Stimulated activated effector memory CD8-positive, alpha-beta T cell treated with anti-CD3 and anti-CD28 coated beads, Interleukin-12 subunit alpha, Interleukin-12 subunit beta, amount 100 ng/mL, for 72 hours (primary cell): ENCODE data around the gene SENP3.

Experiments
- ATAC-seq: fragments of 150-1000 bp; cut with Tn5 transposase; 2 replicates; pipeline ENCODE4 v1.10.0; 2021
- DNase-seq, 2 donors: peaks; one replicate each; pipeline ENCODE4 v3.0.0; 2021 to 2022; ENCODE audit warnings: low spot score in 2 of 2
- H3K27ac Mint-ChIP-seq: one replicate; pipeline ENCODE4 v1.8.0; 2022; ENCODE audit warnings: mild to moderate bottlenecking, mixed read lengths
- H3K36me3 Mint-ChIP-seq: one replicate; pipeline ENCODE4 v1.8.0; 2022; ENCODE audit warnings: mild to moderate bottlenecking, mixed read lengths
- H3K4me1 Mint-ChIP-seq: one replicate; pipeline ENCODE4 v1.8.0; 2022; ENCODE audit warnings: mixed read lengths
- H3K4me3 Mint-ChIP-seq: one replicate; pipeline ENCODE4 v1.8.0; 2022; ENCODE audit warnings: mild to moderate bottlenecking, mixed read lengths
- H3K9me3 Mint-ChIP-seq: one replicate; pipeline ENCODE4 v1.8.0; 2022; ENCODE audit warnings: mixed read lengths

The SENP3 gene

DNA sequence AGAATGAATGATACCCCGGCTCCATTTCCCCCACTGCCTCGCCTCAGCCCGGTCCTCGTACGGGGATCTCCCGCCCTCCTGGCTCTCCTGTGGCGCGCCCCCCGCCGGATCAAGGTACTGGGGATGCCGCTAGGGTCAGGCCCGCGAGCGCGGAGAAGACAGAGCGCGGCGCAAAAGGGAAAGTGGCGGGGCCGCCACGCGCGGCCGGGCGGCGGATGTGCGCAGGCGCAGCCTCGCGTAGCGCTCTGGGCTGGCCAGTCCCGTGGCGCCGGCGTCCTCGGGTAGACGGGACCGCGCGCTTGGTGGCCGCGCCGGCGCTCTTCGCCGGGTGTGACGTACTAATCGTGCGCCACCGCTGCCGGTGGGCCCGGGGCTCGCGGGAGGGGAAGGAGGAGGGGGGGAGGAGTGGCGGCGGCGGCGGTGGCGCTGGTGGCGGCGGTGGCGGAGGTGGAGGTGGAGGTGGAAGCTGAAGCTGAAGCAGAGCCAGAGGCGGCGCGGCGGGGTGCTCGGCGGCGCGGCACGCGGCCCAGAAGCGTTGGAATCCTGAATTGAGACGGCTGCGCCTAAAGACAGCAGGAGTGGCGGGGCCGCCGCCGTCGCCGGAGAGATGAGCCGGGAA lies at the start of gene SENP3:
TSS of gene SENP3 (plus strand) at position 331 of the 619 bp plus-strand sequence. CDS start 1,158 bp downstream, outside the sequence.
- Mint-ChIP-seq H3K36me3 (peaks cover 73% of the 10 kb centered on the region), H3K27ac (peak within 1 kb of the TSS; percentile 94), H3K9me3 (no peaks in the 10 kb centered on the region), H3K4me3 (peak within 1 kb of the TSS; percentile 90), H3K4me1 (peaks cover 46% of the 10 kb centered on the region)
- DNase-seq (peak; percentile 92 to 95), ATAC-seq (peak; percentile 91)

GRCh38 chr17:7512105-7512504 lies 49.6 kb upstream of the SENP3 start:
- no peak overlapping the region for H3K4me3 Mint-ChIP-seq
- H3K36me3 Mint-ChIP-seq: peaks cover 91% of the 10 kb centered on the region
- H3K27ac Mint-ChIP-seq: no peak overlapping the region
- H3K4me1 Mint-ChIP-seq: peaks cover 15% of the 10 kb centered on the region
- no peaks in the 10 kb centered on the region for H3K9me3 Mint-ChIP-seq
- ATAC-seq (no peak), DNase-seq (no peak)

DNA sequence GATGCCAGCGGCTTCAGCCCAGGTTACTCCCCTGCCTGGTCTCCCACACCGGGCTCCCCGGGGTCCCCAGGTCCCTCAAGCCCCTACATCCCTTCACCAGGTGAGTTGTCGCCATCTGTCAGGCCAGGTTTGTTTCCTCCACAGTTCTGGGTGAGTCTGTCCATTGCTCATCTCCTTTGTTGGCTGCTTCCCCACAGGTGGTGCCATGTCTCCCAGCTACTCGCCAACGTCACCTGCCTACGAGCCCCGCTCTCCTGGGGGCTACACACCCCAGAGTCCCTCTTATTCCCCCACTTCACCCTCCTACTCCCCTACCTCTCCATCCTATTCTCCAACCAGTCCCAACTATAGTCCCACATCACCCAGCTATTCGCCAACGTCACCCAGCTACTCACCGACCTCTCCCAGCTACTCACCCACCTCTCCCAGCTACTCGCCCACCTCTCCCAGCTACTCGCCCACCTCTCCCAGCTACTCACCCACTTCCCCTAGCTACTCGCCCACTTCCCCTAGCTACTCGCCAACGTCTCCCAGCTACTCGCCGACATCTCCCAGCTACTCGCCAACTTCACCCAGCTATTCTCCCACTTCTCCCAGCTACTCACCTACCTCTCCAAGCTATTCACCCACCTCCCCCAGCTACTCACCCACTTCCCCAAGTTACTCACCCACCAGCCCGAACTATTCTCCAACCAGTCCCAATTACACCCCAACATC lies 48.7 kb upstream of the SENP3 start:
- no peak overlapping the region for H3K4me3 Mint-ChIP-seq
- peaks cover 15% of the 10 kb centered on the region for H3K4me1 Mint-ChIP-seq
- ATAC-seq (no peak), DNase-seq (no peak)
- peak overlapping the region; percentile 59 for H3K27ac Mint-ChIP-seq
- H3K9me3 Mint-ChIP-seq: no peaks in the 10 kb centered on the region
- peaks cover 82% of the 10 kb centered on the region for H3K36me3 Mint-ChIP-seq

DNA sequence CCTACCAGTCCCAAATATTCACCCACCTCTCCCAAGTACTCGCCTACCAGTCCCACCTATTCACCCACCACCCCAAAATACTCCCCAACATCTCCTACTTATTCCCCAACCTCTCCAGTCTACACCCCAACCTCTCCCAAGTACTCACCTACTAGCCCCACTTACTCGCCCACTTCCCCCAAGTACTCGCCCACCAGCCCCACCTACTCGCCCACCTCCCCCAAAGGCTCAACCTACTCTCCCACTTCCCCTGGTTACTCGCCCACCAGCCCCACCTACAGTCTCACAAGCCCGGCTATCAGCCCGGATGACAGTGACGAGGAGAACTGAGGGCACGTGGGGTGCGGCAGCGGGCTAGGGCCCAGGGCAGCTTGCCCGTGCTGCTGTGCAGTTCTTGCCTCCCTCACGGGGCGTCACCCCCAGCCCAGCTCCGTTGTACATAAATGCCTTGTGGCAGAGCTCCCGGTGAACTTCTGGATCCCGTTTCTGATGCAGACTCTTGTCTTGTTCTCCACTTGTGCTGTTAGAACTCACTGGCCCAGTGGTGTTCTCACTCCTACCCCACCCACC lies 47.8 kb upstream of the SENP3 start:
- Mint-ChIP-seq H3K36me3 (peaks cover 72% of the 10 kb centered on the region), H3K9me3 (no peaks in the 10 kb centered on the region), H3K4me3 (no peak overlapping the region), H3K4me1 (peaks cover 15% of the 10 kb centered on the region), H3K27ac (peak overlapping the region; percentile 59)
- DNase-seq (no peak), ATAC-seq (no peak)

- Mint-ChIP-seq H3K4me1 (peaks cover 15% of the 10 kb centered on the region), H3K27ac (no peak overlapping the region), H3K9me3 (no peaks in the 10 kb centered on the region), H3K36me3 (peaks cover 51% of the 10 kb centered on the region), H3K4me3 (no peak overlapping the region)
- no peak for ATAC-seq
- DNase-seq: no peak
Measured at GRCh38 chr17:7515911-7516610, 45.7 kb upstream of the SENP3 start.

DNA sequence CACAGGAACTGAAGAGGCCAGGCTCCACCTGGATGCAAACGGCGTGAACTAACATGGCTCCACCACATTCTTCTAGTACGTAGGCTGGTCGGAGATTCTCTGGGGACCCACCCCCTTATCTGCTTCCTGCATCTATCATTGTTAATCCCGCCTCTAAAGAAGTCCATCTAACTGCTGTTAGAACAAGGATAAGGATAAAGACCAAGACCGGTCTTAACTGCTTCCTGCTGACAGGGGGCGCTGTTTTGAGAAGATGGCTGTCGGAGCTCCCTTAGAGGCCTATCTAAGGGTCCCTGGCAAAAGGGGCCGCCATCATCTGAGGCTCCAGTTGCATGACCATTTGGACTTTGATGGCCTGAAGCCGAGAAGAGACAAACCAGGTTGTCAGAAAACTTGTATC lies 38.7 kb upstream of the SENP3 start:
- peak; percentile 26 to 67 for DNase-seq
- Mint-ChIP-seq H3K36me3 (no peaks in the 10 kb centered on the region), H3K4me1 (peaks cover 6% of the 10 kb centered on the region), H3K9me3 (no peaks in the 10 kb centered on the region), H3K4me3 (no peak overlapping the region), H3K27ac (no peak overlapping the region)
- peak; percentile 75 for ATAC-seq

DNA sequence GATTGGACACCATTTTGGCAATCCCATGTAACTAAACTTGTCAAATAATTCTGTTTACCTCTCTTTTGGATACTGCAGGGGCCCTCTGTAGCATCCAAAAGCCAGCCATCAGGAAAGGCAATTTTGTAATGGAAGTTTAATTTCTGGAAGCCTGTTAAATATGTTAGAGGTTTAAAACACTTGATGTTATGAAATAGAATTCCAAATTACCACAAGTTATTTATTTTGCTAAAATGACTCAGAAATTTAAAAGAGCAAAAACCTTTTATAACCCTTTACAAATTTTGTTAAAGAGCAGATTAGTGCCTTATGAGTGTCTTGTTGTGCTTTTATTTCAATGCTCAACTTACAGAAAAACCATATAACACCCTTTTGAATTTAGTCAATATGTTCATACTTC lies 32.9 kb upstream of the SENP3 start:
- DNase-seq (no peak), ATAC-seq (no peak)
- H3K9me3 Mint-ChIP-seq: no peaks in the 10 kb centered on the region
- no peak overlapping the region for H3K27ac Mint-ChIP-seq
- H3K4me3 Mint-ChIP-seq: no peak overlapping the region
- H3K4me1 Mint-ChIP-seq: no peaks in the 10 kb centered on the region
- no peaks in the 10 kb centered on the region for H3K36me3 Mint-ChIP-seq

DNA sequence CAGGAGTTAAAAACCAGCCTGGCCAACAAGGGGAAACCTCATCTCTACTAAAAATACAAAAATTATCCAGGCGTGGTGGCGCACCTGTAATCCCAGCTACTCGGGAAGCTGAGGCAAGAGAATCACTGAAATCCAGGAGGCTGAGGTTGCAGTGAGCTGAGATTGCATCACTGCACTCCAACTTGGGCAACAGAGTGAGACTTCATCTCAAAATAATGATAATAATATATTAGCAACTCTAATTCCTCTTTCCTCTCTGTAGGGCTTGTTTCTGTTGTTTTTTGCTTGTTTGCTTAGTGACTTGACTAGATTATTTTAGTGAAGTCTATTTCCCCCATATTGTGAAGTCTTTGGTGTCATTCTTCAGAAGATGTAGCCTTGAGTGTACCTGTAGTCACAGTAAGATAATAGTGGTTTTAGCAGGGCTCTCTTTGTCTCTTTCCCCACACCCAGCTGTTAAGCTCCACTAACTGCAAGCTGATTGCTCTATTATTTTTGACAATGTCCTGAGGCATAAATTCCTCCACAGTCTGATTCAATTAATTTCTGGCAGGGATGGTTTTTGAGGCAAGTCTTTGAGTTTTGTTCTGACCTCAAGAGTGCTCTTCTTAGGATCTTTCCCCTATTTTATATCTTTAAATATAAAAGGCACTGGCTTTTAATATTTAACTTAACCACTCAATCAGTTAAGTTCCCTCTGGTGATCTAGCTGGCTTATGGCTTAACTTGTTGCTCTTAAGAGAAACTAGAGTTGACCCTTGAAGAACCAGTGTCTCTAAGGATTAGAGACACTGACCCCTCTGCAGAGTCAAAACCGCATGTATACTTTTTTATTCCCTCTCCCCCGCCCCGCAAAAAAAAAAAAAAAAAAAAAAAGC lies 31.5 kb upstream of the SENP3 start:
- Mint-ChIP-seq H3K4me1 (no peaks in the 10 kb centered on the region), H3K36me3 (no peaks in the 10 kb centered on the region), H3K27ac (no peak overlapping the region), H3K4me3 (no peak overlapping the region), H3K9me3 (no peaks in the 10 kb centered on the region)
- DNase-seq: no peak
- ATAC-seq: no peak

GRCh38 chr17:7538050-7538449 lies 23.7 kb upstream of the SENP3 start:
- no peak overlapping the region for H3K4me3 Mint-ChIP-seq

GRCh38 chr17:7538891-7539545 lies 22.7 kb upstream of the SENP3 start:
- Mint-ChIP-seq H3K4me1 (no peaks in the 10 kb centered on the region), H3K27ac (no peak overlapping the region), H3K36me3 (no peaks in the 10 kb centered on the region), H3K4me3 (no peak overlapping the region), H3K9me3 (no peaks in the 10 kb centered on the region)
- ATAC-seq (no peak), DNase-seq (no peak)

More at GRCh38 chr17:7538050-7538449, 23.7 kb upstream of the SENP3 start:
- DNase-seq: no peak
- no peaks in the 10 kb centered on the region for H3K4me1 Mint-ChIP-seq
- no peaks in the 10 kb centered on the region for H3K9me3 Mint-ChIP-seq
- ATAC-seq: no peak
- no peak overlapping the region for H3K27ac Mint-ChIP-seq
- no peaks in the 10 kb centered on the region for H3K36me3 Mint-ChIP-seq

DNA sequence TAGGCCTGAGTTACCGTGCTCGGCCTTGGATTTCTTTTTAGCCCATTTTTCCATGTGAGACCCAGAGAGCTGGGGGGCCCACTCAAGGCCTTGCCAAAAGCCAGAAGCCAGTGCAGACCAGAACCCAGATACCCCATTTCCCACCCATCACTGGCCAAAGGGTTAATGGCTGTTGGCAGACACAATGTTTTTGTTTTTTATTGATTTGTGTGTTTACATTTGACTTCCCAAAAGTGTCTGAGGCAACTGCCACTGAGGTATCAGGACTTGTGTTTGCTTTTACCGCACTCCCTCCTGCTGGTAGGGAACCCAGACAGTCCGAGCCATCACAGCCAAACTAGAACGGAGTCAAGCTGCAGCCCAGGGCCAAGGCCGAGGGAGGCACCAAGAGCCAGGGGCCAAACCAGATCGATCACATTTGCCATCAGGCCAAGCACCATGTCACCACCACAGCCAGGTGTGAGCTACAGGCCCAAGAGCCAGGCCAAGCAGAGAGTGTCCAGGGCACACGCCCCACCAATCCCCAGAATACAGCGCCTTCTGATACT lies 20.6 kb upstream of the SENP3 start:
- DNase-seq (no peak), ATAC-seq (no peak)
- H3K36me3 Mint-ChIP-seq: no peaks in the 10 kb centered on the region
- H3K4me1 Mint-ChIP-seq: no peaks in the 10 kb centered on the region
- H3K27ac Mint-ChIP-seq: no peak overlapping the region
- H3K4me3 Mint-ChIP-seq: no peak overlapping the region
- no peaks in the 10 kb centered on the region for H3K9me3 Mint-ChIP-seq

DNA sequence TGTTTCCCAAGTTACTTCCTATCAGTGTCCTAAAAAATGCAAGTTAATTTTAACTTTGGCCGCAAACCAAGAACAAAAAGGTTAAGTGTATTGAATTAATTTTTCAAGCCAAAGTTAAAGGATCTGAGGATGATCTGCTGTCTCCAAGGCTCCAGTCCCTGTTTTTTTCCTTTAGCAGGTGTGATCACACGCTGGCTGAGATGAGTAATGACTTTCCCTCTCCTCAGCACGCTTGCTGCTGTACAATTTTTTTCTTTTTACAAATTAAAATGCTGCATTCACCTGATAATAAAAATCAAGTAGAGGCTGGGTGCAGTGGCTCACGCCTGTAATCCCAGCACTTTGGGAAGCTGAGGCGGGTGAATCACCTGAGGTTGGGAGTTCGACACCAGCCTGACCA lies 16.8 kb upstream of the SENP3 start:
- Mint-ChIP-seq H3K4me1 (peaks cover 21% of the 10 kb centered on the region), H3K27ac (no peak overlapping the region), H3K9me3 (no peaks in the 10 kb centered on the region), H3K36me3 (no peaks in the 10 kb centered on the region), H3K4me3 (no peak overlapping the region)
- ATAC-seq: no peak
- no peak for DNase-seq

DNA sequence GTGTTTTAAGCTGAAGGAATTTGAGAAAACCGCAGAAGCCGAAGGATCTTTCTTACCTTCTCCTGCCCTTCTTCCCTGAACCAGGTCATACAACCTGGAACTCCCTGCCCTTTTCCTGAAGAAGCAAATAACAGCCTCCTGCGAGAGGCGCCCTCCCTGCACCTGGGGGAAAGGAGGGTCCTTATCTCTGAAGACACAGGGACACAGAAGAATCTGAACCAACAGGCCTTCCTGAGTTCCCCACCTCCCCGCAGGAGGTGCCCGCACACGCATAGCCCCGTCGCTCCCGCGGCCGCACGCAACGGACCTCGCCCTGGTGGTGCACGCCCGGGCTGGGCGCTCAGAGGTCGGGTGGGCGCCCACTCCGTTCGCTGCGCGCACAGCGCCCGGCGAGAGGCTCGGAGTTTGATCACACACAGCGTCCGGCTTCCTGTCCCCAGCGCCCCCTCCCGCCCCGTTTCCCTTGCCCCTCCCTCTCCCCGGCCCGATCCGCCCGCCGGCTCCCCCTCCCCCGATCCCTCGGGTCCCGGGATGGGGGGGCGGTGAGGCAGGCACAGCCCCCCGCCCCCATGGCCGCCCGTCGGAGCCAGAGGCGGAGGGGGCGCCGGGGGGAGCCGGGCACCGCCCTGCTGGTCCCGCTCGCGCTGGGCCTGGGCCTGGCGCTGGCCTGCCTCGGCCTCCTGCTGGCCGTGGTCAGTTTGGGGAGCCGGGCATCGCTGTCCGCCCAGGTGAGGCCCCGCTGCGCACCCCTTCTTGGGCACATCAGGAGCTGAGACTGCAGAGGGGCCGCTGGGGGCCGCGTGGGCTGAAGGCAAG lies 12.9 kb upstream of the SENP3 start, which contains the start of gene TNFSF12:
TSS of gene TNFSF12 (plus strand) at position 474 of the 816 bp plus-strand sequence. CDS start at position 570, 96 bp downstream.
- DNase-seq (peak; percentile 45 to 80), ATAC-seq (peak; percentile 80)
- Mint-ChIP-seq H3K27ac (peak within 1 kb of the TSS; percentile 93), H3K4me1 (peaks cover 59% of the 10 kb centered on the region), H3K36me3 (peaks cover 15% of the 10 kb centered on the region), H3K4me3 (peak within 1 kb of the TSS; percentile 79), H3K9me3 (no peaks in the 10 kb centered on the region)
